Smooth muscle cell (in vitro differentiated cells): ENCODE results near the gene FAM3D. TPM values are rescaled to one million over a fixed set of nuclear protein-coding genes. Genes with fewer than 3 reads are reported as not detected.

Source experiments
- DNase-seq: peaks from one replicate; lab custom pipeline; 2025; ENCODE audit not compliant: unreplicated experiment; lab: John Stamatoyannopoulos, UW
- H2AFZ ChIP-seq: fragments of 200-600 bp; sonication (generic); 2 replicates; pipeline ENCODE4 v1.6.0; 2016; ENCODE audit warnings: antibody characterized with exemption, low read depth, mild to moderate bottlenecking
- H3F3A ChIP-seq: fragments of 200-600 bp; sonication (generic); 2 replicates; pipeline ENCODE4 v1.6.0; 2017; ENCODE audit warnings: antibody characterized with exemption, low read depth
- H3K27ac ChIP-seq: fragments of 200-600 bp; sonication (generic); 2 replicates; pipeline ENCODE4 v1.5.1; 2016; ENCODE audit warnings: low read depth, mild to moderate bottlenecking
- H3K27me3 ChIP-seq: fragments of 200-600 bp; sonication (generic); 2 replicates; pipeline ENCODE4 v1.6.1; 2016; ENCODE audit warnings: low read depth, mild to moderate bottlenecking
- H3K36me3 ChIP-seq: fragments of 200-600 bp; sonication (generic); 2 replicates; pipeline ENCODE4 v1.5.1; 2016; ENCODE audit warnings: low read depth
- H3K4me1 ChIP-seq: fragments of 200-600 bp; sonication (generic); 2 replicates; pipeline ENCODE4 v1.5.1; 2016; ENCODE audit warnings: low read depth
- H3K4me2 ChIP-seq: fragments of 200-600 bp; sonication (generic); 2 replicates; pipeline ENCODE4 v1.6.0; 2016; ENCODE audit warnings: mild to moderate bottlenecking
- H3K4me3 ChIP-seq: fragments of 200-600 bp; sonication (generic); 2 replicates; pipeline ENCODE4 v1.5.1; 2016; ENCODE audit warnings: mild to moderate bottlenecking
- H3K79me2 ChIP-seq: fragments of 200-600 bp; sonication (generic); 2 replicates; pipeline ENCODE4 v1.6.0; 2016; ENCODE audit warnings: low read depth, mild to moderate bottlenecking
- H3K9ac ChIP-seq: fragments of 200-600 bp; sonication (generic); 2 replicates; pipeline ENCODE4 v1.6.0; 2016; ENCODE audit warnings: low read depth
- H3K9me3 ChIP-seq: fragments of 200-600 bp; sonication (generic); replicated peaks from 2 replicates; pipeline ENCODE4 v1.5.1; 2016; ENCODE audit warnings: low read depth
- H4K20me1 ChIP-seq: fragments of 200-600 bp; sonication (generic); 2 replicates; pipeline ENCODE4 v1.6.0; 2016; ENCODE audit warnings: low read depth
- WGBS: methylation state at CpG from one replicate; pipeline ENCODE4 v1.1.7; 2016; ENCODE audit warnings: low lambda C conversion rate; 5-methylcytosine and 5-hydroxymethylcytosine counted together
- polyA plus RNA-seq: library from polyadenylated mRNA; unstranded; fragments of >200 nt; fragmentation: Nextera tagmentation; extraction: Ambion mirVana; gene quantifications from 2 replicates; pipeline ENCODE4 v1.2.1, GENCODE V29; 2016
- total RNA-seq: library from RNA; depleted of rRNA; stranded (reverse); fragments of >200 nt; gene quantifications from 2 replicates; pipeline ENCODE4 v1.2.3, GENCODE V29; 2014
- TF ChIP-seq, protein P1 (sequence below): fragments of 200-600 bp; sonication (generic); IDR thresholded peaks from 2 replicates; pipeline ENCODE4 v1.5.1; 2017; ENCODE audit warnings: borderline replicate concordance, mild to moderate bottlenecking, antibody characterized with exemption; ENCODE audit not compliant: insufficient read depth, poor library complexity, severe bottlenecking

The FAM3D gene
- total and polyA plus RNA-seq, 2 experiments from 2014 or later: 0.18 to 0.33 TPM

DNA sequence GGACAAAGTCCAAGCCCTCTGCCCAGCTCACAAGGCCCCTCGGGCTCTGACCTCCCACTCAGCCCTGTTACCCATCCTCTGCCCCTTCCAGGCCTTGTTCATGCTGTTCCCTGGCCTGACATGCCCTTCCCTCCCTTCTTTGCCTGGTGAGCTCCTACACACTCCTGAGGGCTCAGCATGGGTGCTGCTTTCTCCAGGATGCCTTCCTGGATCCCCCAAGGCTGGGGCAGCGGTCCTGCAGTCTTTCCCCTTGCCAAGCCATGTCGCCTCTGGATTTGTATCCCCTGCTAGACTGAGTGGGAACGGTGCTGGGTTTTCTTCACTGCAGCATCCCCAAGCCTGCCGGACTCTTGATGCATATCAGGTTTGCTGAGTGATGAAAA lies 35.9 kb downstream of the FAM3D start:
- no peak for DNase-seq
- H3K27me3 ChIP-seq: no peaks in the 10 kb centered on the region
- no peak overlapping the region for H3K4me3 ChIP-seq
- WGBS: 76% methylated on average over 5 of the region's 5 CpGs
- H3K27ac ChIP-seq: no peak overlapping the region
- H4K20me1 ChIP-seq: no peaks in the 10 kb centered on the region
- no peaks in the 10 kb centered on the region for H3K9me3 ChIP-seq
- no peaks in the 10 kb centered on the region for H3K79me2 ChIP-seq
- no peak overlapping the region for H3K9ac ChIP-seq
- H2AFZ ChIP-seq: no peak overlapping the region
- TF ChIP-seq, protein P1, sequence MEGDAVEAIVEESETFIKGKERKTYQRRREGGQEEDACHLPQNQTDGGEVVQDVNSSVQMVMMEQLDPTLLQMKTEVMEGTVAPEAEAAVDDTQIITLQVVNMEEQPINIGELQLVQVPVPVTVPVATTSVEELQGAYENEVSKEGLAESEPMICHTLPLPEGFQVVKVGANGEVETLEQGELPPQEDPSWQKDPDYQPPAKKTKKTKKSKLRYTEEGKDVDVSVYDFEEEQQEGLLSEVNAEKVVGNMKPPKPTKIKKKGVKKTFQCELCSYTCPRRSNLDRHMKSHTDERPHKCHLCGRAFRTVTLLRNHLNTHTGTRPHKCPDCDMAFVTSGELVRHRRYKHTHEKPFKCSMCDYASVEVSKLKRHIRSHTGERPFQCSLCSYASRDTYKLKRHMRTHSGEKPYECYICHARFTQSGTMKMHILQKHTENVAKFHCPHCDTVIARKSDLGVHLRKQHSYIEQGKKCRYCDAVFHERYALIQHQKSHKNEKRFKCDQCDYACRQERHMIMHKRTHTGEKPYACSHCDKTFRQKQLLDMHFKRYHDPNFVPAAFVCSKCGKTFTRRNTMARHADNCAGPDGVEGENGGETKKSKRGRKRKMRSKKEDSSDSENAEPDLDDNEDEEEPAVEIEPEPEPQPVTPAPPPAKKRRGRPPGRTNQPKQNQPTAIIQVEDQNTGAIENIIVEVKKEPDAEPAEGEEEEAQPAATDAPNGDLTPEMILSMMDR: no peak
- H3K4me2 ChIP-seq: no peak overlapping the region
- no peaks in the 10 kb centered on the region for H3K36me3 ChIP-seq
- H3K4me1 ChIP-seq: peaks cover 9% of the 10 kb centered on the region
- no peaks in the 10 kb centered on the region for H3F3A ChIP-seq

GRCh38 chr3:58630076-58630709 lies 36.4 kb downstream of the FAM3D start:
- H3F3A ChIP-seq: no peaks in the 10 kb centered on the region
- H3K4me2 ChIP-seq: no peak overlapping the region
- peaks cover 9% of the 10 kb centered on the region for H3K4me1 ChIP-seq
- H3K27me3 ChIP-seq: no peaks in the 10 kb centered on the region
- no peaks in the 10 kb centered on the region for H3K9me3 ChIP-seq
- H4K20me1 ChIP-seq: no peaks in the 10 kb centered on the region
- H3K36me3 ChIP-seq: no peaks in the 10 kb centered on the region
- WGBS: 19% methylated on average over 9 of the region's 9 CpGs
- H3K9ac ChIP-seq: no peak overlapping the region
- no peak overlapping the region for H3K4me3 ChIP-seq
- H2AFZ ChIP-seq: no peak overlapping the region
- no peak overlapping the region for H3K27ac ChIP-seq
- no peaks in the 10 kb centered on the region for H3K79me2 ChIP-seq
- DNase-seq: peak; percentile 9
- TF ChIP-seq, protein P1: peak; percentile 88

GRCh38 chr3:58629629-58630028 lies 36.9 kb downstream of the FAM3D start:
- TF ChIP-seq, protein P1: no peak
- Histone ChIP-seq H3K4me1 (peaks cover 9% of the 10 kb centered on the region), H3K27me3 (no peaks in the 10 kb centered on the region), H3K9ac (no peak overlapping the region), H3K27ac (no peak overlapping the region), H3K9me3 (no peaks in the 10 kb centered on the region), H3K79me2 (no peaks in the 10 kb centered on the region), H4K20me1 (no peaks in the 10 kb centered on the region), H2AFZ (no peak overlapping the region), H3K4me3 (no peak overlapping the region), H3K36me3 (no peaks in the 10 kb centered on the region), H3F3A (no peaks in the 10 kb centered on the region), H3K4me2 (no peak overlapping the region)
- WGBS: 93% methylated on average over 2 of the region's 2 CpGs
- DNase-seq: no peak
